ENCODE data around the gene CALML6.
A peak's percentile ranks its signal among the peaks of the same experiment; 100 is the strongest.

CALML6 gene

GRCh38 chr1:1892763-1893120, 22.3 kb upstream of the CALML6 start:
- no peak for DNase-seq

GRCh38 chr1:1893291-1893985, 21.6 kb upstream of the CALML6 start:
- DNase-seq: no peak

GRCh38 chr1:1893997-1894353, 21.1 kb upstream of the CALML6 start:
- no peak for DNase-seq

- no peak for DNase-seq
Measured at GRCh38 chr1:1894354-1895059, 20.6 kb upstream of the CALML6 start.

- no peak for DNase-seq
Measured at GRCh38 chr1:1895060-1895418, 20.0 kb upstream of the CALML6 start.

GRCh38 chr1:1895456-1896336, 19.4 kb upstream of the CALML6 start:
- no peak for DNase-seq

- DNase-seq: no peak
Measured at GRCh38 chr1:1898246-1898933, 16.7 kb upstream of the CALML6 start.

GRCh38 chr1:1899266-1899966, 15.6 kb upstream of the CALML6 start:
- no peak for DNase-seq

GRCh38 chr1:1899967-1900327, 15.1 kb upstream of the CALML6 start:
- no peak for DNase-seq

GRCh38 chr1:1900883-1901640, 14.0 kb upstream of the CALML6 start:
- no peak for DNase-seq

GRCh38 chr1:1901641-1902294, 13.3 kb upstream of the CALML6 start:
- no peak for DNase-seq

GRCh38 chr1:1903224-1903623, 11.8 kb upstream of the CALML6 start:
- no peak for DNase-seq

GRCh38 chr1:1906185-1907097, 8.6 kb upstream of the CALML6 start:
- peak in 1 of 2 experiments; percentile 31 for DNase-seq

- no peak for DNase-seq
Measured at GRCh38 chr1:1907098-1907736, 7.8 kb upstream of the CALML6 start.

- DNase-seq: no peak
Measured at GRCh38 chr1:1908506-1908791, 6.6 kb upstream of the CALML6 start.

GRCh38 chr1:1910033-1910465, 5.0 kb upstream of the CALML6 start:
- no peak for DNase-seq

GRCh38 chr1:1910651-1911331, 4.3 kb upstream of the CALML6 start:
- DNase-seq: no peak

- DNase-seq: no peak
Measured at GRCh38 chr1:1911350-1912041, 3.6 kb upstream of the CALML6 start.
